KMS-11 (cell line): ENCODE results near the gene SORCS2.

Experiments
- H2AFZ ChIP-seq: fragments of 200-600 bp; sonication (generic); 2 replicates; pipeline ENCODE4 v1.6.1; 2016; ENCODE audit warnings: antibody characterized with exemption, mixed run types, low read depth
- H3K27ac ChIP-seq: fragments of 200-600 bp; sonication (generic); 2 replicates; pipeline ENCODE4 v1.6.1; 2016; ENCODE audit warnings: mild to moderate bottlenecking, mixed run types
- H3K27me3 ChIP-seq: fragments of 200-600 bp; sonication (generic); 2 replicates; pipeline ENCODE4 v1.6.1; 2017; ENCODE audit warnings: mild to moderate bottlenecking, low read depth, mixed run types, moderate library complexity; ENCODE audit not compliant: insufficient read depth
- H3K36me3 ChIP-seq: fragments of 200-600 bp; sonication (generic); 2 replicates; pipeline ENCODE4 v1.6.1; 2017; ENCODE audit warnings: mild to moderate bottlenecking, mixed run types; ENCODE audit not compliant: insufficient read depth
- H3K4me1 ChIP-seq: fragments of 200-600 bp; sonication (generic); 2 replicates; pipeline ENCODE4 v1.6.1; 2016; ENCODE audit warnings: mild to moderate bottlenecking, low read depth, mixed run types; ENCODE audit not compliant: poor library complexity, severe bottlenecking
- H3K4me2 ChIP-seq: fragments of 200-600 bp; sonication (generic); 2 replicates; pipeline ENCODE4 v1.7.0; 2016; ENCODE audit warnings: mild to moderate bottlenecking, mixed run types
- H3K4me3 ChIP-seq: fragments of 200-600 bp; sonication (generic); IDR thresholded peaks from 2 replicates; pipeline ENCODE4 v1.6.1; 2017; ENCODE audit warnings: low read depth, low read length, mixed read lengths; ENCODE audit not compliant: insufficient read depth
- H3K79me2 ChIP-seq: fragments of 200-600 bp; sonication (generic); 2 replicates; pipeline ENCODE4 v1.6.1; 2016; ENCODE audit warnings: low read depth, mixed run types; ENCODE audit not compliant: insufficient read depth
- H3K9ac ChIP-seq: fragments of 200-600 bp; sonication (generic); 2 replicates; pipeline ENCODE4 v1.6.1; 2016; ENCODE audit warnings: mild to moderate bottlenecking, mixed run types
- H4K20me1 ChIP-seq: fragments of 200-600 bp; sonication (generic); 2 replicates; pipeline ENCODE4 v1.6.1; 2016; ENCODE audit warnings: mild to moderate bottlenecking, mixed run types; ENCODE audit not compliant: insufficient read depth
- CTCF ChIP-seq: fragments of 200-600 bp; sonication (generic); conservative IDR thresholded peaks from 2 replicates; pipeline ENCODE4 v1.6.1; 2017; ENCODE audit warnings: low read depth, mild to moderate bottlenecking, antibody characterized with exemption, low read length, moderate library complexity, mixed read lengths

SORCS2 gene

DNA sequence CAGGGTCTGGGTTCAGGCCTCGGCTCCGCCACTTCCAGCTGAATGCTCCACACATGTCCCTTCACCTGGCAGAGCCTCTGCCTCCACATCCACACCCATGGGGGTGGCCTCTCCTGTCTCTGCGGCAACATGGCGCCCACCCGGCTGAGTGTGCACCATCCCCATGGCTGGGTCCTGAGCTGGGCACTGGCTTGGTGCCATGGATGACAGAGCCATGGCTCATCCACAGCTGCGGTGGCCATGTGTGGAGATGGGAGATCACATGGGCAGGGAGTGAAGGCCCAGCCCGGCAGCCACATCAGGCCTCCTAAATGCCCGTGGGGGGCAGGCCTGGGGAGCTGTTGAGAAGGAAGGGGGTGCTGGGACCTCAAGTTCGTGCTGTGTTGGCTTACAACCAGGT, 533.6 kb downstream of the SORCS2 start:
- H3K27ac ChIP-seq, result no peak overlapping the region
- TF ChIP-seq CTCF, result no peak
- no peak overlapping the region for H3K9ac ChIP-seq

GRCh38 chr4:7726665-7727413, 534.5 kb downstream of the SORCS2 start:
- H3K9ac ChIP-seq, result no peak overlapping the region
- H3K79me2 ChIP-seq, result no peaks in the 10 kb centered on the region
- H3K27me3 ChIP-seq, result no peaks in the 10 kb centered on the region
- no peak overlapping the region for H2AFZ ChIP-seq
- H3K4me3 ChIP-seq, result no peak overlapping the region
- H3K4me2 ChIP-seq, result no peak overlapping the region
- no peak for TF ChIP-seq CTCF
- no peaks in the 10 kb centered on the region for H4K20me1 ChIP-seq
- H3K4me1 ChIP-seq, result no peaks in the 10 kb centered on the region
- no peak overlapping the region for H3K27ac ChIP-seq
- no peaks in the 10 kb centered on the region for H3K36me3 ChIP-seq

More for the DNA sequence above, 533.6 kb downstream of the SORCS2 start:
- Histone ChIP-seq H3K4me2 (no peak overlapping the region), H3K79me2 (no peaks in the 10 kb centered on the region), H3K4me3 (no peak overlapping the region), H2AFZ (no peak overlapping the region), H3K36me3 (no peaks in the 10 kb centered on the region), H3K4me1 (no peaks in the 10 kb centered on the region), H4K20me1 (no peaks in the 10 kb centered on the region), H3K27me3 (0 out of 2 replicates have a peak, but pooled peaks cover 4% of the 10 kb centered on the region)

DNA sequence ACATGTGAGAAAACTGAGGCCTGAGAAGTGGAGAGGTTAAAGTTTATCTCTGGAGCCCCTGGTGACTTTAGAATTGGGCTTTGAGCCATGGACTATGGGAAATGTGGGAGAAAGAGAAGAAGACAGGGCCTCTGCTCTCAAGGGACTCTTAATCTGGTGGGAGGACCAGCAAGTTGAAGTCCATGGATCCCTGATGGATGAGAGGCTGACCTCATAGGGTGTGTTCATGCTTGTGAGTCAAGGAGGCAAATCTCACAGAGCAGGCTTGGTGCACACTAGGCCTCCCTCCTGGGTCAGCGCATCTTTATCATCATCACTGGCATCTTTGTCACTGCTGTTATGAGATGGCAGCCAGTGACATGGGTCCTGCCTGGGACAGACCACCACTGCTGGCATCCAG, 535.4 kb downstream of the SORCS2 start:
- no peak overlapping the region for H3K4me3 ChIP-seq
- no peak overlapping the region for H3K9ac ChIP-seq
- H3K79me2 ChIP-seq, result no peaks in the 10 kb centered on the region
- TF ChIP-seq CTCF, result no peak
- H3K27me3 ChIP-seq, result no peaks in the 10 kb centered on the region
- no peak overlapping the region for H2AFZ ChIP-seq
- H3K4me1 ChIP-seq, result no peaks in the 10 kb centered on the region
- H3K4me2 ChIP-seq, result no peak overlapping the region
- H4K20me1 ChIP-seq, result no peaks in the 10 kb centered on the region
- H3K36me3 ChIP-seq, result no peaks in the 10 kb centered on the region
- no peak overlapping the region for H3K27ac ChIP-seq

DNA sequence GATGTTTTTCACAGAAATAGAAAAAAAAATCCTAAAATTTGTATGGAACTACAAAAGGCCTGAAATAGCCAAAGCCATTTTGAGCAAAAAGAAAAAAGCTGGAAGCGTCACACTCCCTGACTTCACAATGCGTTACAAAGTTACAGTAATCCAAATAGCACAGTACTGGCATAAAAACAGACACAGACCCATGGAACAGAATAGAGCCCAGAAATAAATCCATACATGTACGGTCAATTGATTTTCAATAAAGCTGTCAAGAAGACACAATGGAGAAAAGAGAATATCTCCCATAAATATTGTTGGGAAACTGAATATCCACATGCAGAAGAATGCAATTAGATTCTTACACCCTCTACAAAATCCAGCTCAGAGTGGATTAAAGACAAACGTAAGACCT, 539.1 kb downstream of the SORCS2 start:
- Histone ChIP-seq H3K4me2 (no peak overlapping the region), H3K27me3 (no peaks in the 10 kb centered on the region), H3K27ac (no peak overlapping the region), H2AFZ (no peak overlapping the region), H3K4me1 (no peaks in the 10 kb centered on the region), H4K20me1 (no peaks in the 10 kb centered on the region), H3K36me3 (no peaks in the 10 kb centered on the region), H3K9ac (no peak overlapping the region), H3K79me2 (no peaks in the 10 kb centered on the region), H3K4me3 (no peak overlapping the region)
- no peak for TF ChIP-seq CTCF
